Adrenal gland (tissue), 5 donors: Measurements from ENCODE around the gene ASPG.

Experiments used
- CTCF ChIP-seq, 6 experiments: fragments of 450-650 bp in 4 of 6; fragments of 200-600 bp in 2 of 6; sonication (generic) in 1 of 6; IDR thresholded peaks; 1 replicate in 5 of 6; 2 replicates in 1 of 6; pipeline versions ENCODE4 v1.5.1 to v1.8.0; 2016 to 2021; ENCODE audit warnings: antibody characterized with exemption in 6 of 6, mild to moderate bottlenecking in 2 of 6, moderate library complexity in 1 of 6
- POLR2A ChIP-seq, 2 donors: fragments of 450-650 bp; IDR thresholded peaks; one replicate each; pipeline ENCODE4 v1.6.1; 2017; ENCODE audit warnings: antibody characterized with exemption in 2 of 2, mild to moderate bottlenecking in 2 of 2, moderate library complexity in 1 of 2
- donor health status: DM: no; HTN: no; CAD: no.

GRCh38 chr14:104121142-104121541, 35.6 kb downstream of the ASPG start:
- no peak for TF ChIP-seq CTCF (IDR thresholded peaks at IDR 0.05)
- TF ChIP-seq POLR2A (IDR thresholded peaks at IDR 0.05) = no peak
